Measurements from ENCODE around the gene OR6S1.

Gene OR6S1

GRCh38 chr14:20628063-20628854, 13.2 kb downstream of the OR6S1 start:
- no peak overlapping the region for H3K4me3 ChIP-seq (ENCODE audit: low read length)
- no peak for TF ChIP-seq CTCF (IDR thresholded peaks at IDR 0.05; ENCODE audit: insufficient read depth, low read depth, low read length, missing control alignments)
- no peak for DNase-seq (ENCODE audit: low read depth)

- TF ChIP-seq CTCF (IDR thresholded peaks at IDR 0.05; ENCODE audit: insufficient read depth, low read depth, low read length, missing control alignments), result no peak
- peak; percentile 65 for DNase-seq (ENCODE audit: low read depth)
- H3K4me3 ChIP-seq (ENCODE audit: low read length), result no peak overlapping the region
Observed at GRCh38 chr14:20627346-20628027, 14.0 kb downstream of the OR6S1 start.

- no peak for DNase-seq (ENCODE audit: low read depth)
- H3K4me3 ChIP-seq (ENCODE audit: low read length), result no peak overlapping the region
- no peak for TF ChIP-seq CTCF (IDR thresholded peaks at IDR 0.05; ENCODE audit: insufficient read depth, low read depth, low read length, missing control alignments)
Observed at GRCh38 chr14:20626274-20626673, 15.2 kb downstream of the OR6S1 start.

- no peak for TF ChIP-seq CTCF (IDR thresholded peaks at IDR 0.05; ENCODE audit: insufficient read depth, low read depth, low read length, missing control alignments)
- H3K4me3 ChIP-seq (ENCODE audit: low read length), result peak overlapping the region; percentile 62
- DNase-seq (ENCODE audit: low read depth), result peak; percentile 93
Observed at GRCh38 chr14:20624495-20625070, 16.9 kb downstream of the OR6S1 start.

GRCh38 chr14:20623798-20624197, 17.7 kb downstream of the OR6S1 start:
- TF ChIP-seq CTCF (IDR thresholded peaks at IDR 0.05; ENCODE audit: insufficient read depth, low read depth, low read length, missing control alignments), result no peak
- H3K4me3 ChIP-seq (ENCODE audit: low read length), result no peak overlapping the region
- no peak for DNase-seq (ENCODE audit: low read depth)

GRCh38 chr14:20622816-20623291, 18.6 kb downstream of the OR6S1 start:
- no peak for DNase-seq (ENCODE audit: low read depth)
- TF ChIP-seq CTCF (IDR thresholded peaks at IDR 0.05; ENCODE audit: insufficient read depth, low read depth, low read length, missing control alignments), result no peak
- no peak overlapping the region for H3K4me3 ChIP-seq (ENCODE audit: low read length)
